ENCODE measurements around the gene CRKL.

DNA sequence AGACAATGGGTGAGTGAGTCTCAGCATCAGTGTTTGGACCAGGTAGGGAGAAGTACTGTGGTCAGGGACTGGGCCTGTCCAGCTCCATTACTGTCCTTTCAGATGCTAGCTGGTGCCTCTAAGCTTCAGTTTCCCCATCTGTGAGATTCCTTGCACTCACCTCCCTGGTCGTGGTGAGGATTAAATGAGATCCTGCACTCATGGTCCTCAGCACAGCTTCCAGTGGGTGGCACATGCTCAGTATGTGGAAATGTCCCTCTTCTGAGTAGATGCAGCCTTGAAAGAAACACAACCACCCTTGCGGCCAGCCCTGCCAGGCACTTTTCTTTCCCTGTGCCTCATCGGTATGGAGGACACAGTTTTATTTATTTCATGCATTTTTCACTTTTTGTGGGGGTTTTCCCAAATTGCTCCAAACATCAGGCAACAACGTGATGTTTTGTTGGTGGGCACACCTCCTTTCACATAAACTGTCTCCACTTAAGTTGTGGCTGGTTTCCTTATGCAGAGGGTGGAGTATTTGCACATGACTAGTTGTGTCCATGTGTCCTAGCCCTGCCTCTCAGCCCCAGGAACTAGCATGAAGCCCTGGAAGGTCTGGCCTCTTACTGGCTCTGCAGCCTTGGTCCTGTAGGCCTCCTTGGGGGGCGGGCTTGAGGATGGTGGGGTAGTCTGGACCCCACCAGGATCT, 66.0 kb downstream of the CRKL start:
- TF ChIP-seq, protein P1, sequence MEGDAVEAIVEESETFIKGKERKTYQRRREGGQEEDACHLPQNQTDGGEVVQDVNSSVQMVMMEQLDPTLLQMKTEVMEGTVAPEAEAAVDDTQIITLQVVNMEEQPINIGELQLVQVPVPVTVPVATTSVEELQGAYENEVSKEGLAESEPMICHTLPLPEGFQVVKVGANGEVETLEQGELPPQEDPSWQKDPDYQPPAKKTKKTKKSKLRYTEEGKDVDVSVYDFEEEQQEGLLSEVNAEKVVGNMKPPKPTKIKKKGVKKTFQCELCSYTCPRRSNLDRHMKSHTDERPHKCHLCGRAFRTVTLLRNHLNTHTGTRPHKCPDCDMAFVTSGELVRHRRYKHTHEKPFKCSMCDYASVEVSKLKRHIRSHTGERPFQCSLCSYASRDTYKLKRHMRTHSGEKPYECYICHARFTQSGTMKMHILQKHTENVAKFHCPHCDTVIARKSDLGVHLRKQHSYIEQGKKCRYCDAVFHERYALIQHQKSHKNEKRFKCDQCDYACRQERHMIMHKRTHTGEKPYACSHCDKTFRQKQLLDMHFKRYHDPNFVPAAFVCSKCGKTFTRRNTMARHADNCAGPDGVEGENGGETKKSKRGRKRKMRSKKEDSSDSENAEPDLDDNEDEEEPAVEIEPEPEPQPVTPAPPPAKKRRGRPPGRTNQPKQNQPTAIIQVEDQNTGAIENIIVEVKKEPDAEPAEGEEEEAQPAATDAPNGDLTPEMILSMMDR (IDR thresholded peaks at IDR 0.05; ENCODE audit: insufficient read depth, low read length) = no peak
- TF ChIP-seq POLR2AphosphoS5 (IDR thresholded peaks at IDR 0.05; ENCODE audit: low read depth) (no peak), GABPA (IDR thresholded peaks at IDR 0.05; ENCODE audit: low read depth) (no peak)
- TF ChIP-seq, protein P2, sequence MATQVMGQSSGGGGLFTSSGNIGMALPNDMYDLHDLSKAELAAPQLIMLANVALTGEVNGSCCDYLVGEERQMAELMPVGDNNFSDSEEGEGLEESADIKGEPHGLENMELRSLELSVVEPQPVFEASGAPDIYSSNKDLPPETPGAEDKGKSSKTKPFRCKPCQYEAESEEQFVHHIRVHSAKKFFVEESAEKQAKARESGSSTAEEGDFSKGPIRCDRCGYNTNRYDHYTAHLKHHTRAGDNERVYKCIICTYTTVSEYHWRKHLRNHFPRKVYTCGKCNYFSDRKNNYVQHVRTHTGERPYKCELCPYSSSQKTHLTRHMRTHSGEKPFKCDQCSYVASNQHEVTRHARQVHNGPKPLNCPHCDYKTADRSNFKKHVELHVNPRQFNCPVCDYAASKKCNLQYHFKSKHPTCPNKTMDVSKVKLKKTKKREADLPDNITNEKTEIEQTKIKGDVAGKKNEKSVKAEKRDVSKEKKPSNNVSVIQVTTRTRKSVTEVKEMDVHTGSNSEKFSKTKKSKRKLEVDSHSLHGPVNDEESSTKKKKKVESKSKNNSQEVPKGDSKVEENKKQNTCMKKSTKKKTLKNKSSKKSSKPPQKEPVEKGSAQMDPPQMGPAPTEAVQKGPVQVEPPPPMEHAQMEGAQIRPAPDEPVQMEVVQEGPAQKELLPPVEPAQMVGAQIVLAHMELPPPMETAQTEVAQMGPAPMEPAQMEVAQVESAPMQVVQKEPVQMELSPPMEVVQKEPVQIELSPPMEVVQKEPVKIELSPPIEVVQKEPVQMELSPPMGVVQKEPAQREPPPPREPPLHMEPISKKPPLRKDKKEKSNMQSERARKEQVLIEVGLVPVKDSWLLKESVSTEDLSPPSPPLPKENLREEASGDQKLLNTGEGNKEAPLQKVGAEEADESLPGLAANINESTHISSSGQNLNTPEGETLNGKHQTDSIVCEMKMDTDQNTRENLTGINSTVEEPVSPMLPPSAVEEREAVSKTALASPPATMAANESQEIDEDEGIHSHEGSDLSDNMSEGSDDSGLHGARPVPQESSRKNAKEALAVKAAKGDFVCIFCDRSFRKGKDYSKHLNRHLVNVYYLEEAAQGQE (IDR thresholded peaks at IDR 0.05; ENCODE audit: insufficient replicate concordance, low read depth) = no peak
